A673 (cell line): Measurements from ENCODE around the gene ACSL6.

Experiments
- CTCF ChIP-seq: fragments of 300-800, 200-600 bp; sonication (generic); conservative IDR thresholded peaks from 2 replicates; pipeline ENCODE4 v1.5.1; 2017; ENCODE audit warnings: low read depth, mild to moderate bottlenecking, antibody characterized with exemption, low read length, moderate library complexity, mixed read lengths
- EZH2 ChIP-seq: fragments of 200-600 bp; sonication (generic); IDR thresholded peaks from 2 replicates; pipeline ENCODE4 v1.6.1; 2017; ENCODE audit warnings: borderline replicate concordance, low read depth, mild to moderate bottlenecking, mixed read lengths, antibody characterized with exemption, low read length; ENCODE audit not compliant: poor library complexity, severe bottlenecking

- no peak for TF ChIP-seq CTCF
- no peak for TF ChIP-seq EZH2
Measured at GRCh38 chr5:131996210-131997025, 15.0 kb downstream of the ACSL6 start.
